A673 (cell line): Measurements from ENCODE around the gene TTLL6.

ENCODE experiments used
- CTCF ChIP-seq: fragments of 300-800, 200-600 bp; sonication (generic); conservative IDR thresholded peaks from 2 replicates; pipeline ENCODE4 v1.5.1; 2017; ENCODE audit warnings: low read depth, mild to moderate bottlenecking, antibody characterized with exemption, low read length, moderate library complexity, mixed read lengths
- EZH2 ChIP-seq: fragments of 200-600 bp; sonication (generic); IDR thresholded peaks from 2 replicates; pipeline ENCODE4 v1.6.1; 2017; ENCODE audit warnings: borderline replicate concordance, low read depth, mild to moderate bottlenecking, mixed read lengths, antibody characterized with exemption, low read length; ENCODE audit not compliant: poor library complexity, severe bottlenecking

GRCh38 chr17:48740537-48740936 is 76.5 kb downstream of the TTLL6 start:
- TF ChIP-seq CTCF: no peak
- TF ChIP-seq EZH2: no peak
